ENCODE measurements around the gene ARHGAP18. TPM values are rescaled to one million over a fixed set of nuclear protein-coding genes. Genes with fewer than 3 reads are reported as not detected.

ARHGAP18 gene
- total RNA-seq, 1 donor: 65.8 TPM

- TF ChIP-seq, protein P1, sequence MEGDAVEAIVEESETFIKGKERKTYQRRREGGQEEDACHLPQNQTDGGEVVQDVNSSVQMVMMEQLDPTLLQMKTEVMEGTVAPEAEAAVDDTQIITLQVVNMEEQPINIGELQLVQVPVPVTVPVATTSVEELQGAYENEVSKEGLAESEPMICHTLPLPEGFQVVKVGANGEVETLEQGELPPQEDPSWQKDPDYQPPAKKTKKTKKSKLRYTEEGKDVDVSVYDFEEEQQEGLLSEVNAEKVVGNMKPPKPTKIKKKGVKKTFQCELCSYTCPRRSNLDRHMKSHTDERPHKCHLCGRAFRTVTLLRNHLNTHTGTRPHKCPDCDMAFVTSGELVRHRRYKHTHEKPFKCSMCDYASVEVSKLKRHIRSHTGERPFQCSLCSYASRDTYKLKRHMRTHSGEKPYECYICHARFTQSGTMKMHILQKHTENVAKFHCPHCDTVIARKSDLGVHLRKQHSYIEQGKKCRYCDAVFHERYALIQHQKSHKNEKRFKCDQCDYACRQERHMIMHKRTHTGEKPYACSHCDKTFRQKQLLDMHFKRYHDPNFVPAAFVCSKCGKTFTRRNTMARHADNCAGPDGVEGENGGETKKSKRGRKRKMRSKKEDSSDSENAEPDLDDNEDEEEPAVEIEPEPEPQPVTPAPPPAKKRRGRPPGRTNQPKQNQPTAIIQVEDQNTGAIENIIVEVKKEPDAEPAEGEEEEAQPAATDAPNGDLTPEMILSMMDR (IDR thresholded peaks at IDR 0.05; ENCODE audit: insufficient read depth, low read length): no peak
- no peak overlapping the region for H3K4me3 ChIP-seq (ENCODE audit: low read depth, low read length)
- DNase-seq (ENCODE audit: low read depth): no peak
Observed at GRCh38 chr6:129630596-129630995, 79.4 kb downstream of the ARHGAP18 start.

DNA sequence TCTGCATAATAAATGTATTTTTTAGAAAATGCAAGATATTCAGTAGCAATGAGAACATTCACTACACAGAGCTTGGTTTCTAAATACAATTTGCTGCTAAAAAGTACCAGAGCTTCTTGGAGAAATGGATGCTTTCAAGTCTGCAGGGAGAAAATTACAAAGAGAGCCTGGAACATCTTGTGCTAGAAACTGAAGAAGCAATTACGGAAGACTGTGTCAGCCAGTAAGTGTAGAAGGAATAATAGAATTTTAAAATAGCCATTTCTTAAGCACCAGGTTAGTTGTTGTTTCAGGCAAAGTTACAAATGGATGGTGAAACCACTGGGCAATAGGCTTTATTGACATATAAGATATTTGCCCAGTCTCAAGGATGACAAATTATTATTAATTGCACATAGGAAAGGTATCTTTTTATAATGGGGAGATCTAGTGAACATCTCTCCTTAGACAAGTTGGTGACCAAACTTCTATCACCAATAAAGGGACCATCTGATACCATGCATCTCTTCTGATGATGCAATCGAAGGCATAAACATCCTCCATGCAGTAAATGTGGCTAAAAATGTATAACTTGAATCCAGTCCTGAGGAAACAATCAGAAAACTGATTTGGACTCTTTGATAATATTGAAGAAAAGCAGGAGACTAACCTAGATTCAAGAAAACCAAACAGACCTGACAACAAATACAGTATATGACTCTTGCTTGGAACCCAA lies 81.7 kb downstream of the ARHGAP18 start:
- H3K4me3 ChIP-seq (ENCODE audit: low read depth, low read length): no peak overlapping the region
- TF ChIP-seq, protein P1 (IDR thresholded peaks at IDR 0.05; ENCODE audit: insufficient read depth, low read length): no peak
- DNase-seq (ENCODE audit: low read depth): no peak

GRCh38 chr6:129624488-129624887 lies 85.5 kb downstream of the ARHGAP18 start:
- H3K4me3 ChIP-seq (ENCODE audit: low read depth, low read length): no peak overlapping the region
- TF ChIP-seq, protein P1 (IDR thresholded peaks at IDR 0.05; ENCODE audit: insufficient read depth, low read length): no peak
- DNase-seq (ENCODE audit: low read depth): no peak

GRCh38 chr6:129623008-129623732 lies 86.8 kb downstream of the ARHGAP18 start:
- H3K4me3 ChIP-seq (ENCODE audit: low read depth, low read length): no peak overlapping the region
- TF ChIP-seq, protein P1 (IDR thresholded peaks at IDR 0.05; ENCODE audit: insufficient read depth, low read length): no peak
- DNase-seq (ENCODE audit: low read depth): no peak

GRCh38 chr6:129621252-129621651 lies 88.7 kb downstream of the ARHGAP18 start:
- TF ChIP-seq, protein P1 (IDR thresholded peaks at IDR 0.05; ENCODE audit: insufficient read depth, low read length): peak; percentile 21
- H3K4me3 ChIP-seq (ENCODE audit: low read depth, low read length): no peak overlapping the region
- DNase-seq (ENCODE audit: low read depth): no peak

DNA sequence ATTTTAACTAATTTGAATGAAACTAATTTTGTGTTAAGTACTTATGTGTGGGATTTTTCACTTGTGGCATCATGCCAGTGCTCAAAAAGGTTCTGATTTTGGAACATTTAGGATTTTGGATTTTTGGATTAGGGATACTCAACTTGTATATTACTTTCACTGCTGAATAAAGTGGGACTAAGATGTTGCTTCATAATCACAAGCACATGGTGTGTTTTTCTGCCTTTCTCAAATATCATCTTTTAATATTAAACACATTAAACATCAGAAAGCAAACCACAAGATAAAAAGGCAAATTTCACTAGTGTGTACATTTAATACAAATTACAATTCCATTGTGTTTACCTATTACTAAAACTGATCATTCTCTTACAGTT lies 89.8 kb downstream of the ARHGAP18 start:
- TF ChIP-seq, protein P1 (IDR thresholded peaks at IDR 0.05; ENCODE audit: insufficient read depth, low read length): no peak
- no peak for DNase-seq (ENCODE audit: low read depth)
- H3K4me3 ChIP-seq (ENCODE audit: low read depth, low read length): no peak overlapping the region
